ENCODE measurements around the gene FHAD1. TPM values are rescaled to one million over a fixed set of nuclear protein-coding genes. Genes with fewer than 3 reads are reported as not detected.

FHAD1 gene
- total and polyA plus RNA-seq, 2 donors (not counting 3 experiments of a cell fraction or from before 2014, with no cell fraction given), result 0.04 to 0.69 TPM

DNA sequence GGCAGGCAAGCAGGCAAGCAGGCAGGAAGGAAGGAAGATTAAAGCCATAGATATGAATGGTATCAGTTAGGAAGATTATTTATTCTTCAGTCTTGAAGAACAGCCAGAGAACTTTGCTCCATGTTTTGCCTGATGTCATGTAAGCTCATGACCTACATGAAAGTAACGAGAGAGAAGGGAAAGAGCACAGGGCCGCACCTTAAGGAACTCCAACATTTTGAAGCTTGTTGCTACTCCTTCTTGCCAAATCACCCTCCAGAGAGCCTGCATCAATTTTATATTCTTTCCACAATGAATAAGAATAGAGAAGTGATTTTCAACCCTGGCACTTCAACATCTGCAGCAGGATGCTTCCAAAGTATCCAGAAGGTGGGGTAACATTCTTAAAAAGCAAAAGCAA, 84.7 kb downstream of the FHAD1 start:
- intact Hi-C loops (cut with micrococcal nuclease) (no loop called here), dilution Hi-C loops (cut with MboI; ENCODE audit: extremely low pct_ligation_motif_present, low sequenced_read_pairs) (no loop called here)
- Histone ChIP-seq H2AFZ (ENCODE audit: low read depth, low read length) (no peak overlapping the region), H3K4me1 (ENCODE audit: control insufficient read depth, extremely low read depth, insufficient read depth, low read length) (peaks cover 25% of the 10 kb centered on the region), H3K27ac (ENCODE audit: insufficient read depth, low read depth, low read length) (no peak overlapping the region), H3K36me3 (ENCODE audit: control insufficient read depth in 2 of 2, extremely low read depth in 1 of 2, insufficient read depth in 2 of 2, low read length in 2 of 2) (no peaks in the 10 kb centered on the region), H3K27me3 (ENCODE audit: control insufficient read depth in 2 of 2, insufficient read depth in 2 of 2, low read length in 2 of 2) (no peaks in the 10 kb centered on the region), H3K4me3 (replicated peaks in 1 of 3; ENCODE audit: insufficient read depth in 1 of 3, low read depth in 1 of 3, low read length in 3 of 3) (no peak overlapping the region), H3K4me2 (ENCODE audit: insufficient read depth, low read length) (no peak overlapping the region), H3K9me3 (replicated peaks; ENCODE audit: control insufficient read depth, insufficient read depth, low read length) (no peaks in the 10 kb centered on the region), H4K20me1 (replicated peaks; ENCODE audit: control insufficient read depth, extremely low read depth, insufficient read depth, low read length) (no peaks in the 10 kb centered on the region), H3K9ac (replicated peaks; ENCODE audit: extremely low read depth, insufficient read depth, low read length) (no peak overlapping the region), H3K9me1 (replicated peaks; ENCODE audit: control insufficient read depth, extremely low read depth, insufficient read depth, low read length) (no peaks in the 10 kb centered on the region), H3K79me2 (ENCODE audit: control insufficient read depth, insufficient read depth, low read length) (no peaks in the 10 kb centered on the region)
- CTCF ChIA-PET, result no interaction called here
- TF ChIP-seq EZH2 (IDR thresholded peaks at IDR 0.05; ENCODE audit: borderline replicate concordance, low read depth, low read length, severe bottlenecking) (no peak), GATA2 (IDR thresholded peaks at IDR 0.05; ENCODE audit: insufficient read depth, insufficient read length, low read depth, low read length) (no peak), POLR2A (IDR thresholded peaks at IDR 0.05; ENCODE audit: low read depth, low read length) (no peak)
- TF ChIP-seq, protein P1, sequence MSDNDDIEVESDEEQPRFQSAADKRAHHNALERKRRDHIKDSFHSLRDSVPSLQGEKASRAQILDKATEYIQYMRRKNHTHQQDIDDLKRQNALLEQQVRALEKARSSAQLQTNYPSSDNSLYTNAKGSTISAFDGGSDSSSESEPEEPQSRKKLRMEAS (IDR thresholded peaks at IDR 0.05; ENCODE audit: insufficient read depth, insufficient read length), result no peak
- TF ChIP-seq, protein P2, sequence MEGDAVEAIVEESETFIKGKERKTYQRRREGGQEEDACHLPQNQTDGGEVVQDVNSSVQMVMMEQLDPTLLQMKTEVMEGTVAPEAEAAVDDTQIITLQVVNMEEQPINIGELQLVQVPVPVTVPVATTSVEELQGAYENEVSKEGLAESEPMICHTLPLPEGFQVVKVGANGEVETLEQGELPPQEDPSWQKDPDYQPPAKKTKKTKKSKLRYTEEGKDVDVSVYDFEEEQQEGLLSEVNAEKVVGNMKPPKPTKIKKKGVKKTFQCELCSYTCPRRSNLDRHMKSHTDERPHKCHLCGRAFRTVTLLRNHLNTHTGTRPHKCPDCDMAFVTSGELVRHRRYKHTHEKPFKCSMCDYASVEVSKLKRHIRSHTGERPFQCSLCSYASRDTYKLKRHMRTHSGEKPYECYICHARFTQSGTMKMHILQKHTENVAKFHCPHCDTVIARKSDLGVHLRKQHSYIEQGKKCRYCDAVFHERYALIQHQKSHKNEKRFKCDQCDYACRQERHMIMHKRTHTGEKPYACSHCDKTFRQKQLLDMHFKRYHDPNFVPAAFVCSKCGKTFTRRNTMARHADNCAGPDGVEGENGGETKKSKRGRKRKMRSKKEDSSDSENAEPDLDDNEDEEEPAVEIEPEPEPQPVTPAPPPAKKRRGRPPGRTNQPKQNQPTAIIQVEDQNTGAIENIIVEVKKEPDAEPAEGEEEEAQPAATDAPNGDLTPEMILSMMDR (IDR thresholded peaks at IDR 0.05; ENCODE audit: extremely low read depth in 1 of 2, insufficient read depth in 1 of 2, low read depth in 1 of 2, low read length in 2 of 2), result no peak
- no peak for FAIRE-seq
- no TSS peak for BruUV-seq (replicated peaks)
- POLR2A ChIA-PET, result no interaction called here
- no peak for DNase-seq (ENCODE audit: low read depth, low spot score)

DNA sequence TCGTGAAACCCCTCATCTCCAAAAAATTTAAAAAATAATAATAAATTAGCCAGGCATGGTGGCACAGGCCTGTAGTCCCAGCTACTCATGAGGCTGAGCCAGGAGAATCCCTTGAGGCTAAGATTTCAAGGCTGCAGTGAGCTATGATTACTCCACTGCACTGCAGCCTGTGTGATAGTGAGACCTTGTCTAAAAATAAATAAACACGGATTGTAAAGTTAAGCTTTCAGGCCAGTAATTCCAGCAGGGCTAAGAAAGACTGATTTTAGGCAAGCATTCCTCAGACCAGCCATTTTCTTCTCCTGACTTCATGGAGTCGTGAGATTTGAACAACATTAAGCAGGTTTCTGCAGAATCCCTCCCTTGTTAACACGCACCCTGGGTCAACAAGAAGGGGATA, 85.5 kb downstream of the FHAD1 start:
- H3K9me1 ChIP-seq (replicated peaks; ENCODE audit: control insufficient read depth, extremely low read depth, insufficient read depth, low read length), result no peaks in the 10 kb centered on the region
- no peak overlapping the region for H3K9ac ChIP-seq (replicated peaks; ENCODE audit: extremely low read depth, insufficient read depth, low read length)
- no peaks in the 10 kb centered on the region for H3K36me3 ChIP-seq (ENCODE audit: control insufficient read depth in 2 of 2, extremely low read depth in 1 of 2, insufficient read depth in 2 of 2, low read length in 2 of 2)
- no peaks in the 10 kb centered on the region for H3K79me2 ChIP-seq (ENCODE audit: control insufficient read depth, insufficient read depth, low read length)
- intact Hi-C loops (cut with micrococcal nuclease) (no loop called here), dilution Hi-C loops (cut with MboI; ENCODE audit: extremely low pct_ligation_motif_present, low sequenced_read_pairs) (no loop called here)
- H3K9me3 ChIP-seq (replicated peaks; ENCODE audit: control insufficient read depth, insufficient read depth, low read length), result no peaks in the 10 kb centered on the region
- no TSS peak for BruUV-seq (replicated peaks)
- peaks cover 33% of the 10 kb centered on the region for H3K4me1 ChIP-seq (ENCODE audit: control insufficient read depth, extremely low read depth, insufficient read depth, low read length)
- no peaks in the 10 kb centered on the region for H4K20me1 ChIP-seq (replicated peaks; ENCODE audit: control insufficient read depth, extremely low read depth, insufficient read depth, low read length)
- FAIRE-seq (no peak), DNase-seq (ENCODE audit: low read depth, low spot score) (no peak)
- no peak overlapping the region for H3K4me2 ChIP-seq (ENCODE audit: insufficient read depth, low read length)
- no peak overlapping the region for H3K4me3 ChIP-seq (replicated peaks in 1 of 3; ENCODE audit: insufficient read depth in 1 of 3, low read depth in 1 of 3, low read length in 3 of 3)
- H3K27ac ChIP-seq (ENCODE audit: insufficient read depth, low read depth, low read length), result no peak overlapping the region
- CTCF ChIA-PET, result interaction anchor here (0.6 to 3.2 kb wide), 4 partner anchors 9 to 1280 kb away, joined by 3 to 10 read pairs (median 4); no protein-coding TSS in a partner anchor
- no peak overlapping the region for H2AFZ ChIP-seq (ENCODE audit: low read depth, low read length)
- H3K27me3 ChIP-seq (ENCODE audit: control insufficient read depth in 2 of 2, insufficient read depth in 2 of 2, low read length in 2 of 2), result no peaks in the 10 kb centered on the region
- TF ChIP-seq, protein P1 (IDR thresholded peaks at IDR 0.05; ENCODE audit: insufficient read depth, insufficient read length), result no peak
- TF ChIP-seq EZH2 (IDR thresholded peaks at IDR 0.05; ENCODE audit: borderline replicate concordance, low read depth, low read length, severe bottlenecking) (no peak), JUN (IDR thresholded peaks at IDR 0.05; ENCODE audit: borderline replicate concordance, insufficient read depth, insufficient read length, low read depth) (no peak), POLR2A (IDR thresholded peaks at IDR 0.05; ENCODE audit: low read depth, low read length) (no peak), POLR2AphosphoS5 (IDR thresholded peaks at IDR 0.05; ENCODE audit: insufficient read depth, low read depth, low read length) (no peak)
- POLR2A ChIA-PET, result no interaction called here

All from endothelial cell of umbilical vein (primary cell).